Uterus (tissue), 4 donors: ENCODE measurements around the gene SIN3A. TPM values are rescaled to one million over a fixed set of nuclear protein-coding genes. Genes with fewer than 3 reads are reported as not detected.

Experiments
- DNase-seq, 2 donors: peaks; one replicate each; pipeline ENCODE4 v3.0.0-alpha.2; 2019 to 2020
- H3K27ac ChIP-seq, 2 donors: fragments of 200-600 bp; sonication (generic); 1 replicate in 1 of 2; 2 replicates in 1 of 2; pipeline ENCODE4 v1.5.1; 2016 to 2018
- H3K27me3 ChIP-seq, 2 donors: fragments of 200-600 bp; sonication (generic); one replicate each; pipeline ENCODE4 v1.5.1; 2018 to 2019; ENCODE audit warnings: control low read depth in 1 of 2
- H3K36me3 ChIP-seq, 2 donors: fragments of 200-600 bp; sonication (generic); one replicate each; pipeline ENCODE4 v1.5.1; 2019; ENCODE audit warnings: control low read depth in 1 of 2
- H3K4me1 ChIP-seq, 2 donors: fragments of 200-600 bp; sonication (generic); one replicate each; pipeline ENCODE4 v1.5.1; 2018 to 2019; ENCODE audit warnings: control low read depth in 1 of 2
- H3K4me3 ChIP-seq, 2 donors: fragments of 200-600 bp; sonication (generic); 1 replicate in 1 of 2; 2 replicates in 1 of 2; pipeline ENCODE4 v1.5.1; 2018 to 2019; ENCODE audit warnings: mild to moderate bottlenecking in 1 of 2
- H3K9me3 ChIP-seq, 2 donors: fragments of 200-600 bp; sonication (generic); one replicate each; pipeline ENCODE4 v1.5.1; 2019; ENCODE audit warnings: control low read depth in 1 of 2
- POLR2A ChIP-seq, 2 donors: fragments of 450-650 bp; IDR thresholded peaks; one replicate each; pipeline ENCODE4 v1.6.1; 2016; ENCODE audit warnings: antibody characterized with exemption in 2 of 2, mild to moderate bottlenecking in 1 of 2, moderate library complexity in 1 of 2
- intact Hi-C: fragments of 100-400 bp; cut with DNase I; formaldehyde crosslinking; loops from one replicate; pipeline ENCODE4 v1.15.1; 2023; ENCODE audit warnings: low total_unique reads
- total RNA-seq, 4 donors: library from RNA; depleted of rRNA in 3 of 4; stranded (reverse); fragments of >200 nt in 3 of 4; gene quantifications; one replicate each; pipeline versions ENCODE4 v1.1.0 to v1.2.4, GENCODE V29; 2014 to 2023
- TF ChIP-seq, protein P1 (sequence below), 4 experiments: fragments of 200-600 bp in 2 of 4; fragments of 450-650 bp in 2 of 4; sonication (generic) in 2 of 4; IDR thresholded peaks; one replicate each; pipeline ENCODE4 v1.5.1; 2016 to 2019; ENCODE audit warnings: antibody characterized with exemption in 4 of 4, mild to moderate bottlenecking in 2 of 4, moderate library complexity in 1 of 4
- donor health status: DM: yes; HTN: yes; CAD: no.

The SIN3A gene
- total RNA-seq, 4 donors from 2014 or later, result 20.3 to 116 (median 55.2) TPM

DNA sequence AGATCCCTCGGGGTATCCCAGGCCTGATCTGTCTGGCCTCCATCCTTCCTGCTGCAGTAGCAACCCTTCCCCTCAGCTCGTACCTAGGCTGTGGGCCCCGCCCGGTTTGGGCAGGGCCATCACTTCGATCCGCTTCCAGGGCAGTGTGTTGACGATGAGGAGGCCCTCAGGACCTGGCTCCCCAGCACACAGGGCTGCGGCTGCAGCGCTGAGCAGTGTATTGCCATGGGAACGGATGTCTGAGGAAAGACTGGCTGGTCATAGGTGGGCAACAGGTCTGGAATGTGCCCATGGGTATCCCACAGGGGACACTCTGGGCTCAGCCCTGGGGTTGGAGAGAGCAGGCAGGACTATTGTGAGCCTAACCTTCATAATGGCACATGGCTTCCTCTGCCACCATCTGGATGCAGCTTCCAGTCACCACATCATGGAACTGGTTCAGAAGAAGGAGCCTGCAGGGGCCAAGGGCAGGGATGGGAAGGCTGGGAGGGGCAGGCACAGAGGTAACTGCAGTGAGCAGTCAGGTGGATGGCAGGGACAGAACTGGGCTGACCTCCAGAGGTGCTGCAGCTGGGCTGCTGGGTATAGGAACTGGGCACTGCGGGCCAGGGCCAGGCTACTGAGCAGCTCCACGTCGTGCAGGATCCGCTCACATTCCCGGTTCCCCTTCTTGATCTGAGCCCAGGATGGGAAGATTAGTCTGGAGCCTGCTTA, 91.8 kb downstream of the SIN3A start:
- intact Hi-C loops, result loop anchor here (10.0 kb wide), 1 partner anchor 265 kb away; the partner anchor contains the start of gene SNUPN
- H3K36me3 ChIP-seq, result no peaks in the 10 kb centered on the region

GRCh38 chr15:75358771-75359536, 92.5 kb downstream of the SIN3A start:
- DNase-seq, result no peak
- H3K36me3 ChIP-seq, result no peaks in the 10 kb centered on the region
- intact Hi-C loops, result no loop called here

More for the DNA sequence above, 91.8 kb downstream of the SIN3A start:
- no peak for TF ChIP-seq POLR2A (IDR thresholded peaks at IDR 0.05)
- TF ChIP-seq, protein P1, sequence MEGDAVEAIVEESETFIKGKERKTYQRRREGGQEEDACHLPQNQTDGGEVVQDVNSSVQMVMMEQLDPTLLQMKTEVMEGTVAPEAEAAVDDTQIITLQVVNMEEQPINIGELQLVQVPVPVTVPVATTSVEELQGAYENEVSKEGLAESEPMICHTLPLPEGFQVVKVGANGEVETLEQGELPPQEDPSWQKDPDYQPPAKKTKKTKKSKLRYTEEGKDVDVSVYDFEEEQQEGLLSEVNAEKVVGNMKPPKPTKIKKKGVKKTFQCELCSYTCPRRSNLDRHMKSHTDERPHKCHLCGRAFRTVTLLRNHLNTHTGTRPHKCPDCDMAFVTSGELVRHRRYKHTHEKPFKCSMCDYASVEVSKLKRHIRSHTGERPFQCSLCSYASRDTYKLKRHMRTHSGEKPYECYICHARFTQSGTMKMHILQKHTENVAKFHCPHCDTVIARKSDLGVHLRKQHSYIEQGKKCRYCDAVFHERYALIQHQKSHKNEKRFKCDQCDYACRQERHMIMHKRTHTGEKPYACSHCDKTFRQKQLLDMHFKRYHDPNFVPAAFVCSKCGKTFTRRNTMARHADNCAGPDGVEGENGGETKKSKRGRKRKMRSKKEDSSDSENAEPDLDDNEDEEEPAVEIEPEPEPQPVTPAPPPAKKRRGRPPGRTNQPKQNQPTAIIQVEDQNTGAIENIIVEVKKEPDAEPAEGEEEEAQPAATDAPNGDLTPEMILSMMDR (IDR thresholded peaks at IDR 0.05), result no peak
- Histone ChIP-seq H3K9me3 (no peaks in the 10 kb centered on the region), H3K4me1 (no peaks in the 10 kb centered on the region), H3K4me3 (no peak overlapping the region), H3K27me3 (no peaks in the 10 kb centered on the region), H3K27ac (no peak overlapping the region)
- DNase-seq, result no peak

GRCh38 chr15:75357976-75358673, 93.4 kb downstream of the SIN3A start:
- DNase-seq, result no peak
- Histone ChIP-seq H3K4me1 (no peaks in the 10 kb centered on the region), H3K36me3 (no peaks in the 10 kb centered on the region), H3K9me3 (no peaks in the 10 kb centered on the region), H3K27me3 (no peaks in the 10 kb centered on the region), H3K4me3 (no peak overlapping the region), H3K27ac (no peak overlapping the region)
- intact Hi-C loops, result no loop called here
- no peak for TF ChIP-seq POLR2A (IDR thresholded peaks at IDR 0.05)
- TF ChIP-seq, protein P1 (IDR thresholded peaks at IDR 0.05), result no peak

More at GRCh38 chr15:75358771-75359536, 92.5 kb downstream of the SIN3A start:
- H3K27ac ChIP-seq, result no peak overlapping the region
- H3K9me3 ChIP-seq, result no peaks in the 10 kb centered on the region
- H3K4me3 ChIP-seq, result no peak overlapping the region
- H3K27me3 ChIP-seq, result no peaks in the 10 kb centered on the region
- H3K4me1 ChIP-seq, result no peaks in the 10 kb centered on the region
- TF ChIP-seq, protein P1 (IDR thresholded peaks at IDR 0.05), result no peak
- no peak for TF ChIP-seq POLR2A (IDR thresholded peaks at IDR 0.05)

- H3K36me3 ChIP-seq, result no peaks in the 10 kb centered on the region
- H3K4me3 ChIP-seq, result no peak overlapping the region
- H3K27me3 ChIP-seq, result no peaks in the 10 kb centered on the region
- no peak overlapping the region for H3K27ac ChIP-seq
- intact Hi-C loops, result no loop called here
- TF ChIP-seq, protein P1 (IDR thresholded peaks at IDR 0.05), result no peak
- no peak for TF ChIP-seq POLR2A (IDR thresholded peaks at IDR 0.05)
- no peaks in the 10 kb centered on the region for H3K9me3 ChIP-seq
- no peak for DNase-seq
- H3K4me1 ChIP-seq, result no peaks in the 10 kb centered on the region
Observed at GRCh38 chr15:75356517-75356916, 95.0 kb downstream of the SIN3A start.
